K562 (cell line): ENCODE data around the gene TRIP11. TPM values are rescaled to one million over a fixed set of nuclear protein-coding genes. Genes with fewer than 3 reads are reported as not detected.

Source experiments
- ATAC-seq: fragments of 200-7000 bp; cut with Tn5 transposase; 3 replicates; pipeline ENCODE4 v1.9.1; 2020; ENCODE audit warnings: moderate library complexity
- BruUV-seq: library from RNA; stranded (reverse); fragments of 400-500 nt; replicated peaks from 2 replicates; lab custom pipeline; 2021; lab: Mats Ljungman, UMichigan
- CTCF ChIA-PET: fragments of 300-600 bp; formaldehyde crosslinking; extraction: SDS; loops from one replicate; lab custom pipeline; 2021; ENCODE audit warnings: low intra/inter-chr PET ratio; lab: Yijun Ruan, JAX
- POLR2A ChIA-PET: fragments of 300-600, 350-650 bp; sonication (Branson Sonifier 250); formaldehyde crosslinking; extraction: SDS; loops from one replicate; lab custom pipeline; 2021; ENCODE audit warnings: antibody characterized with exemption, inconsistent platforms; lab: Yijun Ruan, JAX
- DNase-seq, 4 experiments: peaks; one replicate each; pipeline versions ENCODE4 v3.0.0 to v3.0.0-alpha.2; 2011 to 2018; ENCODE audit warnings: low spot score in 3 of 4, mixed read lengths in 3 of 4; ENCODE audit errors: extremely low read depth in 1 of 4
- FAIRE-seq: peaks from 2 replicates; lab custom pipeline; 2011; peaks lifted over from hg19 to GRCh38; lab: Jason Lieb, UNC
- H2AFZ ChIP-seq: 2 replicates; pipeline ENCODE4 v1.6.0; 2011; ENCODE audit warnings: low read depth, low read length, control low read depth, inconsistent platforms
- H3K27ac ChIP-seq: fragments of 200-600 bp; 3 replicates; pipeline ENCODE4 v1.8.0; 2011; ENCODE audit warnings: low read depth, mild to moderate bottlenecking, control low read depth, inconsistent platforms, low read length, moderate library complexity, mixed read lengths; ENCODE audit errors: extremely low read depth
- H3K27me3 ChIP-seq, 2 experiments: fragments of 300-600 bp in 1 of 2; 2 replicates in 1 of 2; 3 replicates in 1 of 2; pipeline versions ENCODE4 v1.6.0 to v1.8.0; 2011; ENCODE audit warnings: inconsistent platforms in 2 of 2, low read length in 2 of 2, mild to moderate bottlenecking in 1 of 2, mixed read lengths in 1 of 2, moderate library complexity in 1 of 2; ENCODE audit not compliant: control insufficient read depth in 2 of 2, insufficient read depth in 2 of 2
- H3K36me3 ChIP-seq: fragments of 300-600 bp; 3 replicates; pipeline ENCODE4 v1.8.0; 2011; ENCODE audit warnings: mild to moderate bottlenecking, low read length, inconsistent platforms; ENCODE audit not compliant: control insufficient read depth, insufficient read depth
- H3K4me1 ChIP-seq, 2 experiments: fragments of 200-600 bp in 1 of 2; replicated peaks in 1 of 2; 2 replicates in 1 of 2; 3 replicates in 1 of 2; pipeline versions ENCODE4 v1.5.1 to v1.8.0; 2011; ENCODE audit warnings: inconsistent platforms in 2 of 2, low read length in 2 of 2, mild to moderate bottlenecking in 1 of 2, mixed read lengths in 1 of 2, moderate library complexity in 1 of 2; ENCODE audit not compliant: control insufficient read depth in 2 of 2, insufficient read depth in 2 of 2
- H3K4me2 ChIP-seq: 2 replicates; pipeline ENCODE4 v1.6.1; 2011; ENCODE audit warnings: low read length, control low read depth, inconsistent platforms, mixed read lengths; ENCODE audit not compliant: insufficient read depth
- H3K4me3 ChIP-seq: fragments of 200-600 bp; sonication (generic), shearing (Covaris generic); 2 replicates; pipeline ENCODE4 v1.5.1; 2016; ENCODE audit warnings: control low read depth, inconsistent platforms
- H3K79me2 ChIP-seq: fragments of 200-600 bp; 3 replicates; pipeline ENCODE4 v1.8.0; 2011; ENCODE audit warnings: low read length, inconsistent platforms; ENCODE audit not compliant: control insufficient read depth, insufficient read depth
- H3K9ac ChIP-seq, 2 experiments: 2 replicates each; pipeline versions ENCODE4 v1.6.0 to v1.6.1; 2011; ENCODE audit warnings: low read depth in 2 of 2, low read length in 2 of 2, control low read depth in 1 of 2, inconsistent platforms in 1 of 2, mild to moderate bottlenecking in 1 of 2, mixed read lengths in 1 of 2; ENCODE audit not compliant: insufficient read depth in 1 of 2
- H3K9me1 ChIP-seq: one replicate; pipeline ENCODE4 v1.6.0; 2011; ENCODE audit warnings: inconsistent platforms, mild to moderate bottlenecking, low read length, moderate library complexity; ENCODE audit not compliant: control insufficient read depth, insufficient read depth
- H3K9me3 ChIP-seq: replicated peaks from 2 replicates; pipeline ENCODE4 v1.5.1; 2011; ENCODE audit warnings: low read depth, low read length, inconsistent platforms; ENCODE audit not compliant: control insufficient read depth, insufficient read depth
- H4K20me1 ChIP-seq: replicated peaks from 2 replicates; pipeline ENCODE4 v1.6.1; 2011; ENCODE audit warnings: low read length, inconsistent platforms, mixed read lengths; ENCODE audit not compliant: control insufficient read depth, insufficient read depth
- BRF1 ChIP-seq: IDR thresholded peaks from 3 replicates; pipeline ENCODE4 v1.6.1; 2011; ENCODE audit warnings: borderline replicate concordance, mild to moderate bottlenecking; ENCODE audit not compliant: insufficient read length; ENCODE audit errors: extremely low read depth
- CEBPZ ChIP-seq: fragments of 150-350 bp; IDR thresholded peaks from 2 replicates; pipeline ENCODE4 v1.6.1; 2014; ENCODE audit warnings: low read depth, mild to moderate bottlenecking, low read length, borderline replicate concordance
- E2F8 ChIP-seq: fragments of 450-650 bp; IDR thresholded peaks from 2 replicates; pipeline ENCODE4 v1.7.1; 2018; ENCODE audit warnings: mild to moderate bottlenecking, low read depth; ENCODE audit not compliant: partially characterized antibody
- HNRNPUL1 ChIP-seq: fragments of 200-400 bp; formaldehyde crosslinking; IDR thresholded peaks from 2 replicates; pipeline ENCODE4 v1.6.1; 2017; ENCODE audit warnings: low read length
- LEF1 ChIP-seq: fragments of 450-650 bp; IDR thresholded peaks from 2 replicates; pipeline ENCODE4 v1.6.1; 2016; ENCODE audit warnings: mild to moderate bottlenecking
- NFIX ChIP-seq: fragments of 250-450 bp; sonication (Bioruptor Pico); IDR thresholded peaks from 2 replicates; pipeline ENCODE4 v1.4.0; 2020; ENCODE audit warnings: low read depth, mild to moderate bottlenecking, moderate library complexity
- POLR2G ChIP-seq: fragments of 200-400 bp; formaldehyde crosslinking; IDR thresholded peaks from 2 replicates; pipeline ENCODE4 v1.6.1; 2017; ENCODE audit warnings: low read depth, mild to moderate bottlenecking, antibody characterized with exemption, low read length, moderate library complexity
- STAT5B ChIP-seq: fragments of 250-450 bp; sonication (Bioruptor Pico); IDR thresholded peaks from 2 replicates; pipeline ENCODE4 v1.8.0; 2021; ENCODE audit warnings: mild to moderate bottlenecking, inconsistent platforms
- TBL1XR1 ChIP-seq, 2 experiments: IDR thresholded peaks; 2 replicates each; pipeline ENCODE4 v1.6.1; 2012; ENCODE audit warnings: improper control_type of control experiment in 2 of 2, low read length in 2 of 2, mild to moderate bottlenecking in 1 of 2
- ZNF592 ChIP-seq: fragments of 450-650 bp; IDR thresholded peaks from 2 replicates; pipeline ENCODE4 v1.6.1; 2017; ENCODE audit warnings: antibody characterized with exemption, mild to moderate bottlenecking
- ZNF717 ChIP-seq: fragments of 250-450 bp; sonication (Bioruptor Pico); IDR thresholded peaks from 2 replicates; pipeline ENCODE4 v1.5.0; 2021
- WGBS: fragments of 100-300 bp; shearing (Covaris generic); methylation state at CpG from one replicate; pipeline ENCODE4 v1.1.6; 2016; ENCODE audit warnings: low coverage, mixed read lengths; ENCODE audit not compliant: insufficient coverage; ENCODE audit errors: missing lambda C conversion rate; 5-methylcytosine and 5-hydroxymethylcytosine counted together
- in situ Hi-C: fragments of 300-500 bp; cut with MboI; formaldehyde crosslinking; loops from 4 replicates; pipeline ENCODE4 v1.15.0; 2018; ENCODE audit warnings: inconsistent platforms, mixed read lengths
- intact Hi-C: fragments of 100-400 bp; cut with micrococcal nuclease; formaldehyde crosslinking; loops from 2 replicates; pipeline ENCODE4 v1.14.2; 2022
- polyA plus RNA-seq, 8 experiments: library from polyadenylated mRNA; depleted of rRNA in 4 of 8; stranded (reverse) in 5 of 8; unstranded in 3 of 8; fragments of >200 nt; fragmentation: Nextera tagmentation in 2 of 8; fragmentation: Illumina TruSeq in 1 of 8; extraction: Ambion mirVana in 2 of 8; extraction: Trizol in 1 of 8; gene quantifications; 2 replicates each; pipeline versions ENCODE4 v1.2.1 to v1.2.3, GENCODE V29; 2011 to 2014; ENCODE audit warnings: inconsistent platforms in 1 of 8, missing spikeins in 1 of 8
- total RNA-seq, 7 experiments: library from RNA; depleted of rRNA in 6 of 7; stranded (reverse); fragments of >200 nt in 6 of 7; fragmentation: Illumina TruSeq in 2 of 7; extraction: Trizol in 2 of 7; gene quantifications; 2 replicates each; pipeline versions ENCODE4 v1.2.1 to v1.2.3, GENCODE V29; 2011 to 2021; ENCODE audit warnings: low replicate concordance in 1 of 7
- TF ChIP-seq, protein P1 (sequence below): sonication (generic); formaldehyde crosslinking; IDR thresholded peaks from 2 replicates; pipeline ENCODE4 v1.8.0; 2022; ENCODE audit warnings: mild to moderate bottlenecking, missing genetic modification reagents

Gene TRIP11
- total and polyA plus RNA-seq, 9 of the 15 experiments (the other 6 are each of a cell fraction or from before 2014, with no cell fraction given) = 4.0 to 20.0 (median 10.9) TPM

DNA sequence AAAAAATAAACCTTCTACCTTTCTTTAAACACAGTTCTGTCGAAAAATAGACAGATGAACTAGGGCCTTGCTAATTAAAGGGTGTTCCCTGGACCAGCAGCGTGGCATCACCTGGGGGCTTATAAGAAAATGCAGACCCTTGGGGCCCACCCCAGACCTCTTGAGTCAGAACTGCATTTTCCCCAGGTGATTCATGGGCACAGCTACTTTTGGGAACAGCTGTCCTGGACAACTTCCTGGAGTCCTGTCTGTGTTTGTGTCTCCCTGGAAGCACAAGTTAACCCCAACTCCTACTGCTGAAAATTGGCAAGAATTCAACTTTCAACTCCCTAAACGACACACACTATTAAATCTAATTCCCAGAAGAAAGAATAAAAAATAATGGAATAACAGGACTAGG, 110.2 kb downstream of the TRIP11 start:
- intact Hi-C loops (no loop called here), in situ Hi-C loops (no loop called here)
- no peaks in the 10 kb centered on the region for H3K9me3 ChIP-seq
- no peak for ATAC-seq
- H3K9me1 ChIP-seq = no peaks in the 10 kb centered on the region
- peaks cover 0 to 33% of the 10 kb centered on the region in 2 experiments; a peak in 4 of 5 replicates for H3K27me3 ChIP-seq
- H3K9ac ChIP-seq = no peak overlapping the region
- peaks cover 0 to 4% of the 10 kb centered on the region in 2 experiments; a peak in 2 of 5 replicates for H3K4me1 ChIP-seq
- H3K4me2 ChIP-seq = no peak overlapping the region
- no peak overlapping the region for H3K27ac ChIP-seq
- ChIA-PET POLR2A (no interaction called here), CTCF (no interaction called here)
- DNase-seq = no peak
- H3K4me3 ChIP-seq = no peak overlapping the region
- H2AFZ ChIP-seq = no peak overlapping the region
- no peaks in the 10 kb centered on the region for H4K20me1 ChIP-seq
- no peak for FAIRE-seq
- WGBS = 0% methylated on average over 3 of the region's 3 CpGs
- no peaks in the 10 kb centered on the region for H3K79me2 ChIP-seq
- H3K36me3 ChIP-seq = no peaks in the 10 kb centered on the region
- no TSS peak for BruUV-seq
- no peak for TF ChIP-seq NFIX (CRISPR knock-in tag)
- no peak for TF ChIP-seq E2F8
- no peak for TF ChIP-seq CEBPZ
- no peak for TF ChIP-seq BRF1
- TF ChIP-seq LEF1 = no peak
- no peak for TF ChIP-seq HNRNPUL1
- no peak for TF ChIP-seq ZNF717 (CRISPR knock-in tag)
- no peak for TF ChIP-seq POLR2G
- no peak for TF ChIP-seq TBL1XR1 (IDR thresholded peaks at IDR 0.05; ENCODE audit: low read length in 2 of 2)
- TF ChIP-seq, protein P1, sequence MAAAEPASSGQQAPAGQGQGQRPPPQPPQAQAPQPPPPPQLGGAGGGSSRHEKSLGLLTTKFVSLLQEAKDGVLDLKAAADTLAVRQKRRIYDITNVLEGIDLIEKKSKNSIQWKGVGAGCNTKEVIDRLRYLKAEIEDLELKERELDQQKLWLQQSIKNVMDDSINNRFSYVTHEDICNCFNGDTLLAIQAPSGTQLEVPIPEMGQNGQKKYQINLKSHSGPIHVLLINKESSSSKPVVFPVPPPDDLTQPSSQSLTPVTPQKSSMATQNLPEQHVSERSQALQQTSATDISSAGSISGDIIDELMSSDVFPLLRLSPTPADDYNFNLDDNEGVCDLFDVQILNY = no peak
- TF ChIP-seq STAT5B (CRISPR knock-in tag) = no peak
- no peak for TF ChIP-seq ZNF592
